Left ventricle myocardium superior (tissue), 1 donor: ENCODE measurements around the gene TREH. TPM values are rescaled to one million over a fixed set of nuclear protein-coding genes. Genes with fewer than 3 reads are reported as not detected.

Experiments
- ATAC-seq: fragments of 200-7000 bp; cut with Tn5 transposase; one replicate; pipeline ENCODE4 v1.9.1; 2020; ENCODE audit warnings: mild to moderate bottlenecking, moderate library complexity
- DNase-seq: peaks from one replicate; pipeline ENCODE4 v3.0.0-alpha.2; 2020
- intact Hi-C: fragments of 100-400 bp; cut with micrococcal nuclease; formaldehyde crosslinking; loops from one replicate; pipeline ENCODE4 v1.11.0; 2022
- total RNA-seq: library from RNA; stranded (reverse); fragmentation: NEBNext Ultra II Directional; extraction: Animal tissue kit (Norgen Biotek cat#: 25700); gene quantifications from one replicate; pipeline ENCODE4 v1.2.1, GENCODE V29; 2021
- donor health status: DM: no; HTN: yes; CAD: no; lungs with severe emphysema.

TREH gene
- total RNA-seq, 1 donor from 2014 or later, result not detected

DNA sequence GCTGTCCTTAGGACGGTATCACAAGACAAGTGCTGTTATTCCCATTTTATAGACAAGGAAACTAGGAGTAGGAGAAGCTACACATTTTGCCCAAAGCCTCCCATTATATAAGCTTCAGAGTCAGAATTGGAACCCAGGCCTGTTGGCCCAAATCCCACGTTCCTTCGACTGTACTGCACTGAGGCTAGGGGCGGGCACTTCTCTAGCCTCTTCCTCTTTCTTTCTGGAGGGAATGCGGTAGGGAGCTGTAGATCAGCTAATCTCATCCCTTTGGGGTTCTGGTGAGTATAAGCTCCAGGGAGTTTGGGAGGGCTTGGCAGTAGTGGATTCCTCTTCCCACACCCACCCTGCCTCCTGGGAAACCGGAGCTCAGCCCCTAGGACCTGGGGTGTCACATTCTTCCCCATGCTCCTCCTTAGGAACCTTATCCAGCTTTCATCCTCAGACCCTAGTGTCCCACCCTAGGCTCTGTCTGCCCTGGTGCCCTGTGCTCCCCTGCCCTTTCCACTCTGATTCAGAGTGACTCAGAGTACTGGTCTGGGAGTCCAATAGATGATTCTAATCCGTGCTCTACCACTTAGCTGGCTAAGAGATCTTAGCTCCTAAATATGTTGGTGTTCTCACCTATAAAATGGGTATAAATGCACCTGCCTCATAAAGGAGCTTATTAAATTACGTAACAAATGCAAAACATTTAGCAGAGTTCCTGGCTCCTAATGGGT is 42.7 kb downstream of the TREH start:
- DNase-seq (peak; percentile 21), ATAC-seq (no peak)
- intact Hi-C loops, result no loop called here

DNA sequence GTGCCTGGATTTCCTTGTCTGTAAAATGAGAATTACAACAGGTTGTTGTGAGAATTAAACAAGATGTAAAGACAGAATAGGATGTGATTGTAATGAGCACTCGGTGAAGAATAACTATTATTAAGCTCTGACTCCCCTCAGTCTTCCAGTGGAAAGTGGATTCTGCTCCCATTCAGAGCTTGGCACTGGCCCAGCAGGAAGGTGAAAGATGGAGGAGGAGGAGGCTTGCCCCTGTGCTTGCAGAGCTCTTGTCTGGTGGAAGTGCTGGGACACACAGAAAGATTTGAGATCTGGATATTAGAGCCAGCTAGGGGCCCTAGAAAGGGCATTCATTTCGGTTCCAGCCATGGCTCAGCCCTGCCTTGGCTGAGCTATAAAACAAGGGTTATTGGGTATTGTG is 43.8 kb downstream of the TREH start:
- DNase-seq (peak; percentile 32), ATAC-seq (no peak)
- intact Hi-C loops, result no loop called here

GRCh38 chr11:118635237-118635591 is 44.2 kb downstream of the TREH start:
- intact Hi-C loops, result no loop called here
- ATAC-seq (peak; percentile 17), DNase-seq (peak; percentile 38)

- peak; percentile 91 for DNase-seq
- intact Hi-C loops, result no loop called here
- peak; percentile 86 for ATAC-seq
Measured at GRCh38 chr11:118634431-118635236, 44.8 kb downstream of the TREH start.

GRCh38 chr11:118633979-118634378 is 45.5 kb downstream of the TREH start:
- intact Hi-C loops, result no loop called here
- peak; percentile 1 for ATAC-seq

DNA sequence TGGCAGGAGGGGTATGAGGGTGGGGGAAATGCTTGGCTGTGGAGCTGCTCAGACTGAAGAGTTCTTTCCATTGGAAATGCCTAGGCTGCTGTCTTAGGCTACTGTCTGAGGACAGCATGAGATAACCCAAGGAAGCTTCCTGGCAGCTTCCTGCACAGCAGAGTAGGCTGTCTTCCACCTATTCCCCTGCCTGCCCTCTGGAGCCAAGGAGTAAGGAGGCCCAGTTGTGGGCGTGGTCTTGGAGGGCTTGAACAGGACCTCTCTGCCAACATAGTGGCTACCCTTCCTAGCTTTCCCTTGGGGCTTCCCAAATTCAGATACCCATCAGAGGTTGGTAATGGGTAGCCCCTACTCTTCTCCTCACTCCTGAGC is 46.1 kb downstream of the TREH start:
- ATAC-seq (no peak), DNase-seq (peak; percentile 23)
- intact Hi-C loops, result no loop called here

More at GRCh38 chr11:118633979-118634378, 45.5 kb downstream of the TREH start:
- DNase-seq, result peak; percentile 20

- DNase-seq, result peak; percentile 26
- intact Hi-C loops, result no loop called here
- ATAC-seq, result no peak
Measured at GRCh38 chr11:118632577-118633318, 46.7 kb downstream of the TREH start.

- ATAC-seq (no peak), DNase-seq (peak; percentile 21)
- intact Hi-C loops, result no loop called here
Measured at GRCh38 chr11:118631142-118631909, 48.1 kb downstream of the TREH start.

DNA sequence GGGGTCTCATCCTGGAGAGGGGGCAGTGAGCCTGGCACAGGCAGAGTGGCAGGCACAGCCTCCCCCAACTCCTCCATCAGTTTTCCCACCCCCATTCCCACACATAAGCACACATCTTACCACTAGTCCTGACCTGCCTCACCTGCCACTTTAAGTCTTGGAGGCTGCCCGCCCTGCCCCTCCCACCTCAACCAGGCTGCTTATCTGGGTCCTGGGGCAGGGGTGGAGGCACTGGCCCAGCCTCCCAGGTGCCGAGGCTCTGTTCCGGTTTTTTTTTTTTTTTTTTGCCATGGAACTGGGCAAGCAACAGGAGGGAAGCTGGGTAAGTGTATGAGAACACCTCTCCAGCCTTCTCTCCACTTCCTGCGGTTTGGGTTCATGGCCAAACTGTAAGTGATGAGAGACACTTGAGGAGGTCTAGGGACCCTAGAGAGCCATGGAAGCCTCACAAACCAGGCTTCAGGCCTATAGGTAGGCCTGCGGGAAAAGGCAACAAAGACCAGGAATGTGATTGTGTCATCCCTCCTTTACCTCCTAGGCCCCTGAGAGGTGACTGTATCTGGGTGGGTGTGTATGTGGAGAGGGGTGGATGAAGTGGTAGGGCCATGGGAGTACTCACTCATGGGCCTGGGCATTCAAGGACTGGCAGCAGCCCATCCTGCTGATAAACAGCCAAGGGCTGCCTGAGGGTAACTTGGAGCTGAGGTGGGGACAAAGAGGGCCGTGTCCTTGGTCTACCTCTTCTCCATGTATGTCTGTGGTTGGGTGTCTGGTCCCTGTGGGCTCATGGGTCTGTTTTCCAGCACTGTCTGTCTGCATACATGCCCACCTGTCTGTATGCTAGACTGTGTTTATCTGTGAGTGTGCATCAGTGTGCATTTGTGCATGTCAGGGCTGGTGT is 49.4 kb downstream of the TREH start:
- peak; percentile 32 for ATAC-seq
- intact Hi-C loops, result no loop called here

GRCh38 chr11:118628861-118629549 is 50.4 kb downstream of the TREH start:
- intact Hi-C loops, result no loop called here
- DNase-seq (peak; percentile 29), ATAC-seq (peak; percentile 1)

More for the DNA sequence above, 49.4 kb downstream of the TREH start:
- DNase-seq, result peak; percentile 57

- intact Hi-C loops, result no loop called here
- ATAC-seq (peak; percentile 73), DNase-seq (peak; percentile 81)
Measured at GRCh38 chr11:118628432-118628831, 51.0 kb downstream of the TREH start.

DNA sequence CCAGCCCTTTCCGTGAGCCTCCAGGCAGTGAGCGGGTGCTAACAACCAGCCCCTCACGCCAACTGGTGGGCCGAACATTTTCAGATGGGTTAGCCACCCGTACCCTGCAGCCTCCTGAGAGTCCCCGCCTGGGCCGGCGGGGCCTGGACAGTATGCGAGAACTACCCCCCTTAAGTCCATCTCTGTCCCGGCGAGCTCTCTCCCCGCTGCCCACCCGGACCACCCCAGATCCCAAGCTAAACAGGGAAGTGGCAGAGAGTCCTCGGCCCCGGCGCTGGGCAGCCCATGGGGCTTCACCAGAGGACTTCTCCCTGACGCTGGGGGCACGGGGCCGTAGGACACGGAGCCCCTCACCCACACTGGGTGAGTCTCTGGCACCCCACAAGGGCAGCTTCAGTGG is 51.4 kb downstream of the TREH start:
- no peak for ATAC-seq
- DNase-seq, result no peak
- intact Hi-C loops, result no loop called here

DNA sequence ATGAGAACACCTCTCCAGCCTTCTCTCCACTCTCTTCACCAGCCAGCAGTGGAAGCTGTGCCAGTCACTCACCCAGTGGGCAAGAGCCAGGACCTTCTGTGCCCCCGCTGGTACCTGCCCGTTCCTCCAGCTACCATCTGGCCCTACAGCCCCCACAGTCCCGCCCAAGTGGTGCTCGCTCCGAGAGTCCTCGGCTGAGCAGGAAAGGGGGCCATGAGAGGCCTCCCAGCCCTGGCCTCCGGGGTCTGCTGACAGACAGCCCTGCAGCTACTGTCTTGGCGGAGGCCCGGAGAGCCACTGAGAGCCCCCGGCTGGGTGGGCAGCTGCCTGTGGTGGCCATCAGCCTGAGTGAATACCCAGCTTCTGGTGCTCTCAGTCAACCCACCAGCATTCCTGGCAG is 51.9 kb downstream of the TREH start:
- no peak for ATAC-seq
- intact Hi-C loops, result no loop called here
- peak; percentile 25 for DNase-seq

GRCh38 chr11:118625976-118626375 is 53.5 kb downstream of the TREH start:
- DNase-seq (peak; percentile 28), ATAC-seq (no peak)
- intact Hi-C loops, result no loop called here

DNA sequence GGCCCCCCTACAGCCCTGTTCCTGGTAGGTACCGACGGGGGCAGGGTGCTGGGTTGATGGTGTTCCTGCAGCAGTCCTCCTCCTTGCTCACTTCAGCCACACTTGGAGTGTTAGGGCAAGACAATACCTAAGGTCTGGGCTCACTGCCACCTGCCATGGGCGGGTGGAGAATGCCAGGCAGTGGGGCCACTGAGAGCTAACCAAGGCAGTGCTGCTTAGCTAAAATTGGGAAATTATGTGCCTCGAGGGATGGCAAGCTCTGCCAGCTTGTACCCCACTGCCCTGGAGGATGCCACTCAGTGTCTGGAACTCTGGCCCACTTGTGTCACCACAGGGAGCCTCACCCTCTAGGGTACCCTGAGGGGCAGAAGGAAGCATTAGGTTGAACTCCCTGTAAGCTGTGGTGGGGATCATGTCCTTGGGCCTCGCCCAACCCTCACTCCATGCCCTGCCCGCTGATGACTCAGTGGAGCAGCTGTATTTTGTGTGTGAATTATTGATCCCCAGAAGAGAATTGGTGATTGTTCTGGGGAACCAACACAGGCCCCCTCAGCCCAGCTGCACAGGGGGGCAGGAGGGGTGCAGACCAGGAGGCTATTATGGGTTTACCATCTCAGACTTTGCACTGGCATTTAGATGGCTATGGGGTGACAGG is 54.3 kb downstream of the TREH start:
- intact Hi-C loops, result no loop called here
- no peak for ATAC-seq
- DNase-seq, result peak; percentile 24

GRCh38 chr11:118623269-118623655 is 56.2 kb downstream of the TREH start:
- intact Hi-C loops, result no loop called here
- ATAC-seq (no peak), DNase-seq (peak; percentile 56)
